Measurements from ENCODE around the gene FRAS1. TPM values are rescaled to one million over a fixed set of nuclear protein-coding genes. Genes with fewer than 3 reads are reported as not detected.

Gene FRAS1
- total RNA-seq, 1 donor from 2014 or later: 163 TPM

GRCh38 chr4:78145008-78145407 is 87.9 kb downstream of the FRAS1 start:
- peaks cover 17% of the 10 kb centered on the region for H3K36me3 Mint-ChIP-seq (ENCODE audit: insufficient read depth)
- peaks cover 39% of the 10 kb centered on the region for H3K4me1 Mint-ChIP-seq (ENCODE audit: low read depth)
- no peaks in the 10 kb centered on the region for H3K27me3 Mint-ChIP-seq
- H3K4me3 Mint-ChIP-seq (ENCODE audit: low read depth): no peak overlapping the region
- TF ChIP-seq, protein P1, sequence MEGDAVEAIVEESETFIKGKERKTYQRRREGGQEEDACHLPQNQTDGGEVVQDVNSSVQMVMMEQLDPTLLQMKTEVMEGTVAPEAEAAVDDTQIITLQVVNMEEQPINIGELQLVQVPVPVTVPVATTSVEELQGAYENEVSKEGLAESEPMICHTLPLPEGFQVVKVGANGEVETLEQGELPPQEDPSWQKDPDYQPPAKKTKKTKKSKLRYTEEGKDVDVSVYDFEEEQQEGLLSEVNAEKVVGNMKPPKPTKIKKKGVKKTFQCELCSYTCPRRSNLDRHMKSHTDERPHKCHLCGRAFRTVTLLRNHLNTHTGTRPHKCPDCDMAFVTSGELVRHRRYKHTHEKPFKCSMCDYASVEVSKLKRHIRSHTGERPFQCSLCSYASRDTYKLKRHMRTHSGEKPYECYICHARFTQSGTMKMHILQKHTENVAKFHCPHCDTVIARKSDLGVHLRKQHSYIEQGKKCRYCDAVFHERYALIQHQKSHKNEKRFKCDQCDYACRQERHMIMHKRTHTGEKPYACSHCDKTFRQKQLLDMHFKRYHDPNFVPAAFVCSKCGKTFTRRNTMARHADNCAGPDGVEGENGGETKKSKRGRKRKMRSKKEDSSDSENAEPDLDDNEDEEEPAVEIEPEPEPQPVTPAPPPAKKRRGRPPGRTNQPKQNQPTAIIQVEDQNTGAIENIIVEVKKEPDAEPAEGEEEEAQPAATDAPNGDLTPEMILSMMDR (IDR thresholded peaks at IDR 0.05; ENCODE audit: unreplicated experiment): no peak
- no peak for DNase-seq (ENCODE audit: low spot score, unreplicated experiment)
- H3K27ac Mint-ChIP-seq: no peak overlapping the region
- H3K9me3 Mint-ChIP-seq (ENCODE audit: low read depth): peaks cover 18% of the 10 kb centered on the region

- peaks cover 17% of the 10 kb centered on the region for H3K36me3 Mint-ChIP-seq (ENCODE audit: insufficient read depth)
- TF ChIP-seq, protein P1 (IDR thresholded peaks at IDR 0.05; ENCODE audit: unreplicated experiment): no peak
- no peak for DNase-seq (ENCODE audit: low spot score, unreplicated experiment)
Measured at GRCh38 chr4:78145622-78146021, 88.5 kb downstream of the FRAS1 start.

DNA sequence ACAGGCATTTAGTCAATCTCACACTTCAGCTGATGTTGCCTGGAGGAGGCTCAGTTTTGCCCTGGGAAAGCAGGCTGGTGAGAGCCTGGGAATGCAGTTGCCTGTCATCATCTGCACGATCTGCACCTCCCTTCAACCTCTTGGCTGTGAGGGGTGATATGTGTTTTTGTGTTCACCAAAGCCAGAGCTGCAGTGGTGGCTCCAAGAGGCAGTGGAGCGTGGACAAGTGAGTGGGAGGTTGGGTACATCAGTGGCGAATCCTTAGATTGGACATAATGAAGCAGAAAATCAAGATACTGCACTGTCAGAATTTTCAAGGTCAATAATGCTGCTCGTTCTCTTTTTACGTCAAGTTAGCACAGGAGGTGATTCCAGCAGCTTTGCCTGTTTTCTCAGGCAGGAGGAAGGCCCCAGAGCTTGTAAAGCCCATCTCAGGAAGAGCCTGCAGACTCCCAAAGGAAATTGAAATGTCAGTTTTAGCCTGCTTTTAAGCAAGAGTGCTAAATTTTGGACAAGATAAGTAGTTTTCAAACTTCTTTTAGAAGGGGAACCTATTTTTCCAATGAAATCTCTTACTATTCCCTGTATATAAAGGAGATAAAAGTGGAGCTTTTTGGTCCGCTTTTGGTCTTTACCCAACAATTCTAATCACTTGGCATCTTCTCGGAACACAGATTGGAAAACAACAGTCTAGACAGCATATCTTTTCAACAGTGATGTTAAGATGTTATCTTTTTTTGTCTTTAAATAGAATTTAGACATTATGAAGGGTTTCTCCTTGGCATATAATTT is 92.8 kb downstream of the FRAS1 start:
- peaks cover 4% of the 10 kb centered on the region for H3K36me3 Mint-ChIP-seq (ENCODE audit: insufficient read depth)
- no peak for DNase-seq (ENCODE audit: low spot score, unreplicated experiment)
- H3K27ac Mint-ChIP-seq: peak overlapping the region; percentile 95
- H3K9me3 Mint-ChIP-seq (ENCODE audit: low read depth): no peaks in the 10 kb centered on the region
- TF ChIP-seq, protein P1 (IDR thresholded peaks at IDR 0.05; ENCODE audit: unreplicated experiment): no peak
- peaks cover 82% of the 10 kb centered on the region for H3K4me1 Mint-ChIP-seq (ENCODE audit: low read depth)
- no peaks in the 10 kb centered on the region for H3K27me3 Mint-ChIP-seq
- H3K4me3 Mint-ChIP-seq (ENCODE audit: low read depth): peak overlapping the region; percentile 38

More at GRCh38 chr4:78145622-78146021, 88.5 kb downstream of the FRAS1 start:
- Mint-ChIP-seq H3K4me3 (ENCODE audit: low read depth) (no peak overlapping the region), H3K27ac (peak overlapping the region; percentile 76), H3K9me3 (ENCODE audit: low read depth) (peaks cover 18% of the 10 kb centered on the region), H3K27me3 (no peaks in the 10 kb centered on the region), H3K4me1 (ENCODE audit: low read depth) (peaks cover 45% of the 10 kb centered on the region)

GRCh38 chr4:78150543-78150864 is 93.4 kb downstream of the FRAS1 start:
- no peak for DNase-seq (ENCODE audit: low spot score, unreplicated experiment)
- TF ChIP-seq, protein P1 (IDR thresholded peaks at IDR 0.05; ENCODE audit: unreplicated experiment): no peak
- Mint-ChIP-seq H3K27me3 (no peaks in the 10 kb centered on the region), H3K27ac (peak overlapping the region; percentile 95), H3K9me3 (ENCODE audit: low read depth) (no peaks in the 10 kb centered on the region), H3K4me3 (ENCODE audit: low read depth) (peak overlapping the region; percentile 38), H3K4me1 (ENCODE audit: low read depth) (peaks cover 85% of the 10 kb centered on the region), H3K36me3 (ENCODE audit: insufficient read depth) (peaks cover 2% of the 10 kb centered on the region)

DNA sequence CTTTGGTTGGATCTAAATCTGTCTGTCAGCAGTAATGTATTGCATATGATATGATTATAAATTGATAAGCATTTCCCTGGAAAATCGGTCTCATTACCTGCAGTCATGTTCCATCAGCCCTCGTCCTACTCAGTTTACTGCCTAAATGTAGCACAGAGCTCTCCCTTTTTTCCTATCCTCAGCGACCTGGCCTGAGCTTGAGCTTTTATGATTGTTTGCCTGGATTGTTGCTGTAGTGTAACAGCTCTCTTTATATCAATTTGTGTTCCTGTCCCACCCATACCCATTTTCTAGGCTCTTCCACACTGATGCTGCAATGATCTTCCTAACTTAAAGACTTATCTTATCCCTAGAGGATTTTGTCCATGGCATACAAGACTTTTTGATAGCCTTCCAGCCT is 95.7 kb downstream of the FRAS1 start:
- TF ChIP-seq, protein P1 (IDR thresholded peaks at IDR 0.05; ENCODE audit: unreplicated experiment): no peak
- no peak for DNase-seq (ENCODE audit: low spot score, unreplicated experiment)
- Mint-ChIP-seq H3K4me1 (ENCODE audit: low read depth) (peaks cover 86% of the 10 kb centered on the region), H3K27ac (peak overlapping the region; percentile 89), H3K36me3 (ENCODE audit: insufficient read depth) (peaks cover 4% of the 10 kb centered on the region), H3K27me3 (no peaks in the 10 kb centered on the region), H3K4me3 (ENCODE audit: low read depth) (no peak overlapping the region), H3K9me3 (ENCODE audit: low read depth) (peaks cover 3% of the 10 kb centered on the region)

Measured in progenitor cell of endocrine pancreas (in vitro differentiated cells).